ENCODE data around the gene WIZ. TPM values are rescaled to one million over a fixed set of nuclear protein-coding genes. Genes with fewer than 3 reads are reported as not detected.

WIZ gene
- total and polyA plus RNA-seq, 9 of the 15 experiments (the other 6 are each of a cell fraction or from before 2014, with no cell fraction given), result 0.06 to 37.5 (median 4.8) TPM

GRCh38 chr19:15378534-15379082, 71.1 kb downstream of the WIZ start (continued):
- TF ChIP-seq HMGN3 (IDR thresholded peaks at IDR 0.05; ENCODE audit: borderline replicate concordance, extremely low read depth, insufficient read length, low read depth, low read length) (no peak), ASH1L (IDR thresholded peaks at IDR 0.05; ENCODE audit: borderline replicate concordance, low read depth, partially characterized antibody) (peak; percentile 43), IRF9 (tag; IDR thresholded peaks at IDR 0.05) (no peak), SAP30 (IDR thresholded peaks at IDR 0.05; ENCODE audit: borderline replicate concordance, insufficient read depth, low read depth, low read length, poor library complexity, severe bottlenecking) (peak; percentile 54), SMAD2 (IDR thresholded peaks at IDR 0.05; ENCODE audit: low read depth, low read length) (no peak), KHSRP (IDR thresholded peaks at IDR 0.05) (no peak), XRCC5 (IDR thresholded peaks at IDR 0.05; ENCODE audit: low read depth, low read length) (no peak), NCOR1 (IDR thresholded peaks at IDR 0.05) (no peak), SIN3A (IDR thresholded peaks at IDR 0.05; ENCODE audit: borderline replicate concordance in 2 of 2, control insufficient read depth in 1 of 2, low read depth in 2 of 2, low read length in 2 of 2) (peak in 1 of 2 experiments; percentile 91; a peak in 1 of 4 replicates), ZNF354B (CRISPR knock-in tag; IDR thresholded peaks at IDR 0.05) (no peak), EP400 (IDR thresholded peaks at IDR 0.05) (peak; percentile 55), SP1 (CRISPR knock-in tag; IDR thresholded peaks at IDR 0.05) (peak; percentile 31; the same call in 1 of the 2 replicates), CHD4 (IDR thresholded peaks at IDR 0.05; ENCODE audit: insufficient read depth, insufficient replicate concordance, low read depth, low read length, poor library complexity, severe bottlenecking) (no peak), ZNF316 (IDR thresholded peaks at IDR 0.05) (no peak), PURB (CRISPR knock-in tag; IDR thresholded peaks at IDR 0.05; ENCODE audit: low read depth) (no peak), ZNF282 (CRISPR knock-in tag; IDR thresholded peaks at IDR 0.05) (no peak), HDAC1 (IDR thresholded peaks at IDR 0.05) (no peak; a peak in 2 of 4 replicates), FOXJ3 (CRISPR knock-in tag; IDR thresholded peaks at IDR 0.05) (no peak)
- TF ChIP-seq, protein P1, sequence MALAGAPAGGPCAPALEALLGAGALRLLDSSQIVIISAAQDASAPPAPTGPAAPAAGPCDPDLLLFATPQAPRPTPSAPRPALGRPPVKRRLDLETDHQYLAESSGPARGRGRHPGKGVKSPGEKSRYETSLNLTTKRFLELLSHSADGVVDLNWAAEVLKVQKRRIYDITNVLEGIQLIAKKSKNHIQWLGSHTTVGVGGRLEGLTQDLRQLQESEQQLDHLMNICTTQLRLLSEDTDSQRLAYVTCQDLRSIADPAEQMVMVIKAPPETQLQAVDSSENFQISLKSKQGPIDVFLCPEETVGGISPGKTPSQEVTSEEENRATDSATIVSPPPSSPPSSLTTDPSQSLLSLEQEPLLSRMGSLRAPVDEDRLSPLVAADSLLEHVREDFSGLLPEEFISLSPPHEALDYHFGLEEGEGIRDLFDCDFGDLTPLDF (CRISPR knock-in tag; IDR thresholded peaks at IDR 0.05), result no peak; the same call in 1 of the 2 replicates
- TF ChIP-seq, protein P2, sequence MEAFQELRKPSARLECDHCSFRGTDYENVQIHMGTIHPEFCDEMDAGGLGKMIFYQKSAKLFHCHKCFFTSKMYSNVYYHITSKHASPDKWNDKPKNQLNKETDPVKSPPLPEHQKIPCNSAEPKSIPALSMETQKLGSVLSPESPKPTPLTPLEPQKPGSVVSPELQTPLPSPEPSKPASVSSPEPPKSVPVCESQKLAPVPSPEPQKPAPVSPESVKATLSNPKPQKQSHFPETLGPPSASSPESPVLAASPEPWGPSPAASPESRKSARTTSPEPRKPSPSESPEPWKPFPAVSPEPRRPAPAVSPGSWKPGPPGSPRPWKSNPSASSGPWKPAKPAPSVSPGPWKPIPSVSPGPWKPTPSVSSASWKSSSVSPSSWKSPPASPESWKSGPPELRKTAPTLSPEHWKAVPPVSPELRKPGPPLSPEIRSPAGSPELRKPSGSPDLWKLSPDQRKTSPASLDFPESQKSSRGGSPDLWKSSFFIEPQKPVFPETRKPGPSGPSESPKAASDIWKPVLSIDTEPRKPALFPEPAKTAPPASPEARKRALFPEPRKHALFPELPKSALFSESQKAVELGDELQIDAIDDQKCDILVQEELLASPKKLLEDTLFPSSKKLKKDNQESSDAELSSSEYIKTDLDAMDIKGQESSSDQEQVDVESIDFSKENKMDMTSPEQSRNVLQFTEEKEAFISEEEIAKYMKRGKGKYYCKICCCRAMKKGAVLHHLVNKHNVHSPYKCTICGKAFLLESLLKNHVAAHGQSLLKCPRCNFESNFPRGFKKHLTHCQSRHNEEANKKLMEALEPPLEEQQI (IDR thresholded peaks at IDR 0.05), result no peak

Data from K562 (cell line).